ENCODE measurements around the gene ST3GAL4.
"Not testable (repeated sequence)": the region's sequence is repeated elsewhere in the genome, so short reads cannot be mapped to it uniquely, and the experiment has no call there.

DNA sequence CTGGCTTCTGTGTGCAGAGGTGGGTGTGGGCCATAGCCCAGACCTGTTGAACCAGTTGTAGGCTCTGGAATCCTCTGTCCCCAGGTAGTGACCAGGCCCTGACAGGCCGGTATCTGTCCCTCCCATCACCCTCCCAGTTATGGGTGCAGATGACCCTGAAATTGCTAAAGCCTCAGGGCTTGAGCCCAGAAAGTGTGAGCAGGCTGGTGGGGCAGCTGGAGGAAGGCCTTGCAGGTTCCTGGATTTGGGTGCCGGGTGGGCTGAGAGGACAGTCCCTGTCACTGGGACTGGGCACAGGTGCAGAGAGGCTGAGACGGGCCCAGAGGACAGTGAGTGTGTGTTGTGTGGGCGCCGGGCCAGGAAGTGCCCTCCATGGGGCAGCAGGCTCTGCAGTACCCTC, 10.0 kb downstream of the ST3GAL4 start:
- TF ChIP-seq EZH2 (IDR thresholded peaks at IDR 0.05; ENCODE audit: low read depth) = not testable (repeated sequence)
- TF ChIP-seq, protein P1, sequence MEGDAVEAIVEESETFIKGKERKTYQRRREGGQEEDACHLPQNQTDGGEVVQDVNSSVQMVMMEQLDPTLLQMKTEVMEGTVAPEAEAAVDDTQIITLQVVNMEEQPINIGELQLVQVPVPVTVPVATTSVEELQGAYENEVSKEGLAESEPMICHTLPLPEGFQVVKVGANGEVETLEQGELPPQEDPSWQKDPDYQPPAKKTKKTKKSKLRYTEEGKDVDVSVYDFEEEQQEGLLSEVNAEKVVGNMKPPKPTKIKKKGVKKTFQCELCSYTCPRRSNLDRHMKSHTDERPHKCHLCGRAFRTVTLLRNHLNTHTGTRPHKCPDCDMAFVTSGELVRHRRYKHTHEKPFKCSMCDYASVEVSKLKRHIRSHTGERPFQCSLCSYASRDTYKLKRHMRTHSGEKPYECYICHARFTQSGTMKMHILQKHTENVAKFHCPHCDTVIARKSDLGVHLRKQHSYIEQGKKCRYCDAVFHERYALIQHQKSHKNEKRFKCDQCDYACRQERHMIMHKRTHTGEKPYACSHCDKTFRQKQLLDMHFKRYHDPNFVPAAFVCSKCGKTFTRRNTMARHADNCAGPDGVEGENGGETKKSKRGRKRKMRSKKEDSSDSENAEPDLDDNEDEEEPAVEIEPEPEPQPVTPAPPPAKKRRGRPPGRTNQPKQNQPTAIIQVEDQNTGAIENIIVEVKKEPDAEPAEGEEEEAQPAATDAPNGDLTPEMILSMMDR (conservative IDR thresholded peaks at IDR 0.05) = not testable (repeated sequence)

Data from PC-9 (cell line).